Neuronal stem cell (in vitro differentiated cells): ENCODE data around the gene EPHA4.

Experiments
- DNase-seq: peaks from one replicate; pipeline ENCODE4 v3.0.0-alpha.2; 2013; ENCODE audit warnings: low spot score
- H2AFZ ChIP-seq: one replicate; pipeline ENCODE4 v1.6.1; 2013; ENCODE audit warnings: mild to moderate bottlenecking, low read length, inconsistent platforms
- H2AK5ac ChIP-seq: 2 replicates; pipeline ENCODE4 v1.6.1; 2013; ENCODE audit warnings: low read depth, mild to moderate bottlenecking, inconsistent platforms, low read length, moderate library complexity, mixed read lengths
- H2BK120ac ChIP-seq: 2 replicates; pipeline ENCODE4 v1.6.1; 2013; ENCODE audit warnings: low read depth, mild to moderate bottlenecking, inconsistent platforms, low read length, moderate library complexity, mixed read lengths
- H2BK12ac ChIP-seq: one replicate; pipeline ENCODE4 v1.6.1; 2013; ENCODE audit warnings: low read length, inconsistent platforms
- H2BK15ac ChIP-seq: 2 replicates; pipeline ENCODE4 v1.6.1; 2013; ENCODE audit warnings: mild to moderate bottlenecking, low read length, inconsistent platforms, mixed read lengths
- H2BK5ac ChIP-seq: one replicate; pipeline ENCODE4 v1.6.1; 2013; ENCODE audit warnings: inconsistent platforms, mild to moderate bottlenecking, low read length, moderate library complexity
- H3K14ac ChIP-seq: one replicate; pipeline ENCODE4 v1.6.1; 2013; ENCODE audit warnings: low read length, inconsistent platforms
- H3K18ac ChIP-seq: 2 replicates; pipeline ENCODE4 v1.6.1; 2013; ENCODE audit warnings: low read length, inconsistent platforms
- H3K23ac ChIP-seq: 2 replicates; pipeline ENCODE4 v1.6.1; 2013; ENCODE audit warnings: low read depth, mild to moderate bottlenecking, mixed read lengths, low read length, inconsistent platforms; ENCODE audit not compliant: poor library complexity
- H3K27ac ChIP-seq: replicated peaks from 3 replicates; pipeline ENCODE4 v1.5.1; 2013; ENCODE audit warnings: low read length, inconsistent platforms
- H3K27me3 ChIP-seq, 3 experiments: 2 replicates each; pipeline ENCODE4 v1.6.1; 2013; ENCODE audit warnings: low read length in 3 of 3, mild to moderate bottlenecking in 2 of 3, inconsistent platforms in 1 of 3, low read depth in 1 of 3, mixed read lengths in 1 of 3, moderate library complexity in 1 of 3; ENCODE audit not compliant: control insufficient read depth in 3 of 3, insufficient read depth in 3 of 3
- H3K36me3 ChIP-seq, 2 donors: replicated peaks in 1 of 2; 2 replicates each; pipeline ENCODE4 v1.6.1; 2013; ENCODE audit warnings: low read length in 2 of 2; ENCODE audit not compliant: control insufficient read depth in 2 of 2, insufficient read depth in 2 of 2
- H3K4ac ChIP-seq: 2 replicates; pipeline ENCODE4 v1.6.1; 2013; ENCODE audit warnings: inconsistent platforms, mild to moderate bottlenecking, low read length, moderate library complexity
- H3K4me1 ChIP-seq, 2 donors: 1 replicate in 1 of 2; 2 replicates in 1 of 2; pipeline ENCODE4 v1.6.1; 2013; ENCODE audit warnings: low read length in 2 of 2, low read depth in 1 of 2; ENCODE audit not compliant: control insufficient read depth in 2 of 2, insufficient read depth in 1 of 2
- H3K4me2 ChIP-seq: one replicate; pipeline ENCODE4 v1.6.1; 2013; ENCODE audit warnings: mild to moderate bottlenecking, low read length, inconsistent platforms; ENCODE audit not compliant: insufficient read depth, poor library complexity, severe bottlenecking
- H3K4me3 ChIP-seq, 2 donors: 2 replicates each; pipeline ENCODE4 v1.5.1; 2013; ENCODE audit warnings: low read length in 2 of 2, mild to moderate bottlenecking in 2 of 2, inconsistent platforms in 1 of 2, moderate library complexity in 1 of 2
- H3K79me1 ChIP-seq: one replicate; pipeline ENCODE4 v1.6.1; 2013; ENCODE audit warnings: low read depth, mild to moderate bottlenecking, inconsistent platforms, low read length, moderate library complexity
- H3K9ac ChIP-seq: one replicate; pipeline ENCODE4 v1.6.1; 2013; ENCODE audit warnings: mild to moderate bottlenecking, low read depth, low read length, inconsistent platforms; ENCODE audit not compliant: poor library complexity
- H3K9me3 ChIP-seq, 2 donors: replicated peaks in 1 of 2; 2 replicates each; pipeline versions ENCODE3 to v1.6.1; 2013; ENCODE audit warnings: low read length in 2 of 2, mild to moderate bottlenecking in 2 of 2, inconsistent platforms in 1 of 2, low read depth in 1 of 2, mixed read lengths in 1 of 2, moderate library complexity in 1 of 2; ENCODE audit not compliant: control insufficient read depth in 2 of 2, insufficient read depth in 1 of 2
- H4K8ac ChIP-seq: one replicate; pipeline ENCODE4 v1.6.1; 2013; ENCODE audit warnings: low read depth, mild to moderate bottlenecking, inconsistent platforms, low read length, moderate library complexity
- H4K91ac ChIP-seq: one replicate; pipeline ENCODE4 v1.6.1; 2013; ENCODE audit warnings: low read length, low read depth, mild to moderate bottlenecking, inconsistent platforms; ENCODE audit not compliant: poor library complexity
- WGBS, 2 donors: extraction: QIAGEN DNeasy Blood & Tissue Kit; methylation state at CpG; one replicate each; pipeline ENCODE4 v1.1.7; 2013; ENCODE audit warnings: missing lambda C conversion rate in 2 of 2, mixed read lengths in 1 of 2; ENCODE audit not compliant: insufficient read length in 2 of 2, insufficient replicate concordance in 1 of 2; ENCODE audit errors: extremely low coverage in 2 of 2; 5-methylcytosine and 5-hydroxymethylcytosine counted together

The EPHA4 gene

DNA sequence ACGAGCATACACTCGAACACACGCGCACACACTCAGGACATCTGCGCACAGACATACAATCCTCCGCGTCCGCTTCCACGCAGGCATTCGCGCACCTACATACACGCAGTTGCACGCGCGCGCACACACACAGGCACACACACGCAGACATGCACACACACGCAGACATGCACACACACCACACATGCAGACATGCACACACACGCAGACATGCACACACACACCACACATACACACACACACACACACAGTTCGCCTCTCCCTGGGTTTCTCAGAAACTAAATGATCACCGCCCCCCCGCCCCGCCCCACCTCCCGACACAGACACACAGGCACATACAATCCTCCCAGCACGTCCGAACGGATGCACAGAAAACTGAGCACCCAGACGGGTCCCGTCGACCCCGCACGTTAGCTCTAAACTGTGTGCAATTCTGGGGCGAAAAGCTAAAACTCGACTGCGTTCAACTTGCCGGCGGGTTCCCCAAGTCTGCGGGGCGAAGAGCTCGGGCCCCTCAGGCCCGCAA, 1.0 kb downstream of the EPHA4 start:
- H3K79me1 ChIP-seq, result no peaks in the 10 kb centered on the region
- H3K4ac ChIP-seq, result peak overlapping the region; percentile 99
- peaks cover 10 to 13% of the 10 kb centered on the region in 2 donors for H3K4me1 ChIP-seq
- peak overlapping the region; percentile 35 for H2BK120ac ChIP-seq
- H3K18ac ChIP-seq, result peak overlapping the region; percentile 100
- H3K14ac ChIP-seq, result peak overlapping the region; percentile 100
- no peak for DNase-seq
- H4K91ac ChIP-seq, result no peak overlapping the region
- H4K8ac ChIP-seq, result no peak overlapping the region
- H2AFZ ChIP-seq, result peak overlapping the region; percentile 86
- peak overlapping the region; percentile 35 for H2BK12ac ChIP-seq
- H2AK5ac ChIP-seq, result peak overlapping the region; percentile 44
- peak overlapping the region; percentile 99 for H2BK5ac ChIP-seq
- H3K4me2 ChIP-seq, result peak overlapping the region; percentile 53
- no peak overlapping the region for H2BK15ac ChIP-seq
- no peaks in the 10 kb centered on the region for H3K36me3 ChIP-seq
- H3K27me3 ChIP-seq, result peaks cover 0 to 20% (median 0%) of the 10 kb centered on the region in 3 experiments
- H3K9ac ChIP-seq, result peak overlapping the region; percentile 100
- H3K4me3 ChIP-seq, result peak overlapping the region; percentile 77 to 87
- H3K27ac ChIP-seq, result peak overlapping the region; percentile 88
- WGBS, 2 donors, result no CpG with 5 or more reads among the region's 41 CpGs
- H3K23ac ChIP-seq, result peak overlapping the region; percentile 94
- no peaks in the 10 kb centered on the region for H3K9me3 ChIP-seq

DNA sequence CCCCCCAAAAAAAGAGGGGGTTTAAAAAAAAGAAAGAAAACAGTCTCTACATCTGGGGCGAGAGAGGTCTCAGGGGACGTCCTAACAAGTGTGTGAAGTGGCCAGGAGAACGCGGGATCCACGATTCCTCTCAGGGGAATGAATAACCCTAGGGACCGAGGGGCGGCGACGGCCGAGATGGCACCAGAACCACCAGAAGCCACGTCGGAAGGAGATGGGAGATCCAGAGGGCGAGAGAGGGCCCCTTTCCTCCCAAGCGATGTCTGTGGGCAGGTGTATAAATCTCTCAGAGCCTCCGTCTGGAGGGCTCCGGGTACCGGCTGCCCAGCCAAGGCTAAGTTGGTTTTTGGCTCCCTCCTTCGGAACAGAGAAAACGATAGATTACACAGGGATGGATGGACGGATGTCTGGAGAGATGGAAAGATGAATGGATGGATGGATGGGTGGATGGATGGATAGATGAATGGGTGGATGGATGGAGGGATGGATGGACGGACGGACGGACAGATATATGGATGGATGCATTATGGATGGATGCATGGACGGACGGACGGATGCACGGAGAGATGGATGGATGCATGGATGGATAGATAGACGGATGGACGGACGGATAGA, 1.7 kb downstream of the EPHA4 start:
- H2AK5ac ChIP-seq, result peak overlapping the region; percentile 8
- H3K9me3 ChIP-seq, result no peaks in the 10 kb centered on the region
- peak overlapping the region; percentile 53 for H3K4me2 ChIP-seq
- peak overlapping the region; percentile 99 for H3K4ac ChIP-seq
- H2BK5ac ChIP-seq, result peak overlapping the region; percentile 99
- H3K27ac ChIP-seq, result peak overlapping the region; percentile 88
- H2BK120ac ChIP-seq, result peak overlapping the region; percentile 35
- WGBS, 2 donors, result no CpG with 5 or more reads among the region's 30 CpGs
- H4K8ac ChIP-seq, result no peak overlapping the region
- peak overlapping the region; percentile 94 for H3K23ac ChIP-seq
- H3K18ac ChIP-seq, result peak overlapping the region; percentile 93
- peaks cover 0 to 20% (median 0%) of the 10 kb centered on the region in 3 experiments for H3K27me3 ChIP-seq
- H3K79me1 ChIP-seq, result no peaks in the 10 kb centered on the region
- DNase-seq, result peak; percentile 54
- peak overlapping the region; percentile 93 for H2BK12ac ChIP-seq
- peak overlapping the region; percentile 100 for H3K9ac ChIP-seq
- peak overlapping the region; percentile 100 for H3K14ac ChIP-seq
- peaks cover 12 to 13% of the 10 kb centered on the region in 2 donors for H3K4me1 ChIP-seq
- H3K36me3 ChIP-seq, result no peaks in the 10 kb centered on the region
- peak overlapping the region; percentile 86 for H2AFZ ChIP-seq
- H3K4me3 ChIP-seq, result peak overlapping the region; percentile 77 to 87
- no peak overlapping the region for H4K91ac ChIP-seq
- peak overlapping the region; percentile 90 for H2BK15ac ChIP-seq

DNA sequence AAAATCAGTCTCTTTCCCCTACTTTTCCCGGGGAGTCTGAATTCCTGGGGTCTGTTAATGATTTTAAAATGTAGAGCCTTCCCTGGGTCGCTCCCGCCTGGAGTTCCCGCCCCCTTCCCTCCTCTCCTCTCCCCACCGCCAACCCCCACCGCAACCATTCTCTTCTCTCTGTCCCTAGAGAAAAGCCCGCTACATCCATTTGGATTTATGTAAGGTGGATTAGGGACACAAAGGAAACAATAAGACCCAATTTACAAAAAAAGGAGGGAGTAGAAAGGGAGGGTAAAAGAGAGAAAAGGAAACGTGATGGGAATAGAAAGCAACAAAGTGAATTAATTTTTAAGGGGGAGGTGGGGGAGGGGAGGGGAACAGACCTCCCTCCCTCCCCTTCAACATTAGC, 2.2 kb downstream of the EPHA4 start:
- H2BK120ac ChIP-seq, result no peak overlapping the region
- H3K27me3 ChIP-seq, result peaks cover 0 to 18% (median 0%) of the 10 kb centered on the region in 3 experiments
- no peak overlapping the region for H3K23ac ChIP-seq
- H3K4me1 ChIP-seq, result peaks cover 12 to 13% of the 10 kb centered on the region in 2 donors
- peak overlapping the region; percentile 88 for H3K27ac ChIP-seq
- H3K4ac ChIP-seq, result no peak overlapping the region
- no peak overlapping the region for H3K9ac ChIP-seq
- H3K4me2 ChIP-seq, result peak overlapping the region; percentile 66
- H3K14ac ChIP-seq, result no peak overlapping the region
- H2AK5ac ChIP-seq, result no peak overlapping the region
- no peaks in the 10 kb centered on the region for H3K9me3 ChIP-seq
- peak overlapping the region; percentile 12 for H2AFZ ChIP-seq
- no peaks in the 10 kb centered on the region for H3K36me3 ChIP-seq
- H3K18ac ChIP-seq, result peak overlapping the region; percentile 93
- H2BK5ac ChIP-seq, result peak overlapping the region; percentile 99
- no CpG with 5 or more reads among the region's 8 CpGs for WGBS, 2 donors
- H3K79me1 ChIP-seq, result no peaks in the 10 kb centered on the region
- H3K4me3 ChIP-seq, result peak overlapping the region; percentile 77 to 87
- H4K91ac ChIP-seq, result no peak overlapping the region
- no peak overlapping the region for H4K8ac ChIP-seq
- peak; percentile 73 for DNase-seq
- H2BK15ac ChIP-seq, result no peak overlapping the region
- no peak overlapping the region for H2BK12ac ChIP-seq

DNA sequence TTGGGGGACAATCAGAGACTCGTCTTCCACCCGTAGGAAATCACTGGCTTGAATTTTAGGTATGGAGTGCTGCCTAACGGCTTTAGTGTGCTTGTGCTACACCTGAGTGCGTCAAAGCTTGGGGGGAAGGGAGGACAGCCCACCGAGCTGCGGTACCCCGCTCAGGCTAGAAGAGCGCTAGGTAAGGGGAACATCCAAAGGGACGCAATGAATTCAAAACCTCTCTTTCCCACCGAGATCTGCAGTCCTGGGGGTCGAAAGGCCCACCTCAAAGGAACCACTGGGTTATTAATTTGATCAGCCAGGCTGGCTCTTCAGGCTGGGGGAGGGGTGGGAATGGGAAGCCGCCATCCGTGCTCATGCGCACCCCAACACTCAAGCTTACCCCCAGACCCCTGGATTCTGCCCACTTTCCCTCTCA, 2.7 kb downstream of the EPHA4 start:
- Histone ChIP-seq H3K4me2 (peak overlapping the region; percentile 66), H4K91ac (no peak overlapping the region), H3K36me3 (no peaks in the 10 kb centered on the region), H3K9ac (no peak overlapping the region), H2AK5ac (no peak overlapping the region), H4K8ac (no peak overlapping the region), H2BK5ac (no peak overlapping the region), H3K27ac (peak overlapping the region; percentile 78), H3K18ac (peak overlapping the region; percentile 82), H2AFZ (peak overlapping the region; percentile 12), H3K4ac (no peak overlapping the region), H3K79me1 (no peaks in the 10 kb centered on the region), H2BK15ac (no peak overlapping the region), H2BK12ac (no peak overlapping the region), H3K4me1 (peaks cover 12 to 13% of the 10 kb centered on the region in 2 donors), H3K14ac (no peak overlapping the region), H3K4me3 (peak overlapping the region in 1 of 2 donors; percentile 82), H3K23ac (no peak overlapping the region), H3K27me3 (peaks cover 0 to 14% (median 0%) of the 10 kb centered on the region in 3 experiments), H3K9me3 (no peaks in the 10 kb centered on the region), H2BK120ac (no peak overlapping the region)
- no peak for DNase-seq
- no CpG with 5 or more reads among the region's 14 CpGs for WGBS, 2 donors
